Stimulated activated CD4-positive, alpha-beta T cell treated with anti-CD3 and anti-CD28 coated beads, Interleukin-1b, Interleukin-23, amount 100 ng/mL, for 48 hours (primary cell): Measurements from ENCODE around the gene SEC14L5.
"Not testable (repeated sequence)": the region's sequence is repeated elsewhere in the genome, so short reads cannot be mapped to it uniquely, and the experiment has no call there.

Source experiments
- DNase-seq: peaks from one replicate; pipeline ENCODE4 v3.0.0-alpha.2; 2020

SEC14L5 gene

DNA sequence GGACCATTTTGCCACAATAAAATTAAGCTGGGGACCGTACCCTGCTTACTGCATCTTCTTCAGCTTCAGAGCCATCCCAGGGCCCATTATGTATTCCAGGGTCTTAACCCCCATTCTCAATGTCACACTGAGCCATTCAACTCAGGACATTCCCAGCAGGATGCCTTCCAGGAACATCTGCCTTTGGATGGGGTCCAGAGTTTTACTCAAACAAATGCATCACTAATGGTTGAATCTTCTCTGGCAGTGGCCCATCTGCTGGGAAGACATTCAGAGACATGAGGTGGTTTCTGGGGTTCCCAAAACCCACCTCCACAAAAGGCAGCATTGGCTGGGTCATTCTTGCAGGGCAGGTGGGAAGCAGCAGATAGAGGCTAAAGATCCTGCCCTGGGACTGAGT is 3.4 kb upstream of the SEC14L5 start:
- DNase-seq = no peak

DNA sequence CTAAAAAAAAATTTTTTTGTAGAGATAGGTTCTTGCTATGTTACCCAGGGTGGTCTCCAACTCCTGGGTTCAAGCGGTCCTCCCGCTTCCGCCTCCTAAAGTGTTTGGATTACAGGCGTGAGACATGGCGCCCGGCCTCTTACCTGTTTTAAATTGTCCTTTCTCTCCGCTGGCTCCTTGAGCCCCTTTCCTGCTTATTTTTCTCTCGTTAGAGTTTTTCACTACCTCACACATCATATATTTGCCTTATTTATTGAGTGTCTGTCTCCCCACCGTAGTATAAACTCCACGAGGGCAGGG is 760 bp upstream of the SEC14L5 start:
- no peak for DNase-seq

DNA sequence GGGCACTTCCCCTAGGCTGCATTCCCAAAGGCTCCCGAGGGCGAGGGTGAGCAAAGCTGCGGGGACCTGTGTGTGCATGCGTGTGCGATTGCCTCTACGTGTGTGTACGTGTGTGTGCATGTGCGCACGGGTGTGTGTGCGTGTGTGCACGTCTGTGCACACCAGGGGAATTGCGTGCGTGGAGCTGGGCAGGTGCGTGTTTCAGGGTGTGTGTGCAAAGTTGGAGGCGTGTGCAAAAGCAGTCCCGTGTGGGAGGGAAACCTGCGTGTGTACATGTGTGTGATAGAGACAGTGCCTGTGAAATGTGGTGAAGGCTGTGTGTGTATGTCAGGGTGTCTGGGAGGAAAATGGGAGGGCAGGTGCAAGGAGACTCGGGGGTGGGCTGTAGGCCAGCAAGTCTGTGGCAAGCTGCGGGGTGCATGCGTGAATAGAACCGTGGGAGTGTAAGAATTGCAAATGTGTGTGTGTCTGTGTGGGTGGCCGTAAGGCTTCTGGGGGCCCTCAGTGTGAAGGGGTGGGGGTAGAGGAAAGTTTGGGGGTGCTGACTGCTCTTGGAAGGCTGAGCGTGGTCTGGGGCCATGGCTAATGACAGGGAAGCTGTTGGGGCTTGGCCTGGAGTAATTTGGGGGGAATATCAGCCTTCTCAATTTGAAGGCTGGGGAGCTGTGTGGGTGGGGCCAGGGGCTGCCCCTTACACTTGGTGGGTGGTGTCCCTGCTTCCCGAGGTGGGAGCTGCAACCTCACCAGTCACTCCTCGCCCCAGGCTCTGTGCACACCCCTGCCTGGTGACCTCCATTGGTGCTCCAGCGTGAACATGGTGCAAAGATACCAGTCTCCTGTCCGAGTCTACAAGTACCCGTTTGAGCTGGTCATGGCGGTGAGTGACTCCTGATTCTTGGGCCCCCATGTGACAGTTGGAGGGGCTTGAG is 644 bp downstream of the SEC14L5 start:
- DNase-seq = no peak

DNA sequence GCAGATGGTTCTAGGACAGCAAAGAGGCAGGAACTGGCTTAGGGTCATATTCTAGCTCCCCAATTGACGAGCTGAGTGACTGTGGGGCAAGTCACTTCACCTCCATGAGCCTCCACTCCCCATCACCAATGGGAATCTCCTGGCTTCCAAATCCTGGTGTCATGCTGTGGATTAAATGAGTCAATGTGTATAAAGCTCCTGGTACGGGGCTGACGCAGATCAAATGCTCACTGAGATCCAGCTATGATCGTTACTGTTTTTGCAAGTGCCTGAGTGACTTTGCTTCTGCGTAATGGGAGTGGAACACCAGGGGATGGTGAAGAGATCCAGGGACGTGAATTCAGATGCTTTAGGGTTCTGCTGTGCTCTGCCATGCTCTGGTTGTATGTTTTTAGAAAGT is 2.4 kb downstream of the SEC14L5 start:
- DNase-seq = no peak

DNA sequence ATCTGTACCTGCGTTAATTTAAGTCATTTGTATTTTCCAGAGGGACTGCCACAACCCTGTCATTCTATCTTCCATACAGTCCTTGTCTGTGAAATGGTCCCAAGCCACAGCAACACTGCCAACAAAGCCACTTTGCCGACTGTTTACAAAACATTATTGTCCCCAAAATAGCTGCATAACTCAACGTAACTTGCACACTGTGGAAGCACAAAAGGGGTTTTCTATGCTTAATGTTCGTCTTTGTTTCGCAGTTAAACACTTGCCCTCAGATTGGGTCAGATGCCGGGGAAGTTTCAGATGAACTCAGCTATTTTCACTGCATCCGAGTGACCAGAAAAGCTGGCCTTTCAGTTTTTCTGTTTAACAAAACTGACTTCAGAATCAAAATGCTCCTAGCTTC is 4.6 kb downstream of the SEC14L5 start:
- DNase-seq = no peak

DNA sequence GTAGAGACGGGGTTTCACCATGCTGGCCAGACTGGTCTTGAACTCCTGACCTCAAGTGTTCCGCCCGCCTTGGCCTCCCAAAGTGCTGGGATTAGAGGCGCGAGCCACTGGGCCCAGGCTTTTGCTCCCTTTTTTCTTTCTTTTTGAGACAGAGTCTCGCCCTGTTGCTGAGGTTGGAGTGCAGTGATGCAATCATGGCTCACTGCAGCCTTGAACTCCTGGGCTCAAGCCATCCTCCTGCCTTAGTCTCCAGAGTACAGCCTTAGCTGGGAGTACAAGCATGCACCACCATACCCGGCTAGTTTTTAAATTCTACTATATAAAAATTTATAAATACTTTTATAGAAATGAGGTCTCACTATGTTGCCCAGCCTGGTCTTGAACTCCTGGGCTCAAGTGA is 5.4 kb downstream of the SEC14L5 start:
- DNase-seq = not testable (repeated sequence)

DNA sequence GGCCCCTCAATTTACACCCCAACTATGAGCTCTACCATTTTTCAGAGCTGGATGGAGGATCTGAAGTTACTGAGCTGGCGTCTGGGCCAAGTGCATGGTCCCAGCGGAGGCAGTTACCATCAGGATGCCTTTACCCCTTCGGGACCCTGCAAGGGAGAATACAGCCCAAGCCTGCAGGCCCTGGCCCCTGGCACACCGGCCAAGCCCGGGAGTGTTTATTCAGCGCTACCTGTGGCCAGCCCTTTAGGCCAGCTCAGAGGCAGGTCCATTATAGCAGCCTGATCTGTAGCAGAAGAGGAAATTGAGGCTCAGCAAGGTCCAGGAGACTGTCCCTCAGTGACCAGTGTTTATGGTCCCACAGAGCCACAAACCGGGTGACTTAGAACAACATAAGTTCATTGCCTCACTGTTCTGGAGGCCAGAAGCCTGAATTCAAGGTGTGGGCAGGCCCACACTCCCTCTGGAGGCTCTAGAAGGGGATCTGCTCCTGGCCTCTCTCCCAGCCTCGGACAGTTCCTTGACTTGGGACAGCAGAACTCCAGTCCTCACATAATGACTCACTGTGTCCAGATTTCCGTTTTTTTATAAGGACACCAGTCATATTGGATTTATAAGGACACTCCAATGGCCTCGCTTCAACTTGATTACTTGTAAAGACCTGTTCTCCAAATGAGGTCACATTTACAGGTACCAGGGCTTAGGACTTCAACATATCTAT is 8.8 kb downstream of the SEC14L5 start:
- DNase-seq = no peak

DNA sequence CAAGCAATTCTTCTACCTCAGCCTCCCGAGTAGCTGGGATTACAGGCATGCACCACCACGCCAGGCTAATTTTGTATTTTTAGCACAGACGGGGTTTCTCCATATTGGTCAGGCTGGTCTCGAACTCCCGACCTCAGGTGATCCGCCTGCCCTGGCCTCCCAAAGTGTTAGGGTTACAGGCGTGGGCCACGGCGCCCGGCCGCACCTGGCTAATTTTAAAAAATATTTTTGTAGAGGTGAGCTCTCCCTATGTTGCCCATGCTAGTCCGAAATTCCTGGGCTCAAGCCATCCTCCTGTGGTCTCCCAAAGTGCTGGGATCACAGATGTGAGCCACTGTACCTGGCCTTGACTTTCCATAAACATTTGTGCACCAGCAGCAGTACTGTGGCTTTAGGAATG is 10.1 kb downstream of the SEC14L5 start:
- not testable (repeated sequence) for DNase-seq

DNA sequence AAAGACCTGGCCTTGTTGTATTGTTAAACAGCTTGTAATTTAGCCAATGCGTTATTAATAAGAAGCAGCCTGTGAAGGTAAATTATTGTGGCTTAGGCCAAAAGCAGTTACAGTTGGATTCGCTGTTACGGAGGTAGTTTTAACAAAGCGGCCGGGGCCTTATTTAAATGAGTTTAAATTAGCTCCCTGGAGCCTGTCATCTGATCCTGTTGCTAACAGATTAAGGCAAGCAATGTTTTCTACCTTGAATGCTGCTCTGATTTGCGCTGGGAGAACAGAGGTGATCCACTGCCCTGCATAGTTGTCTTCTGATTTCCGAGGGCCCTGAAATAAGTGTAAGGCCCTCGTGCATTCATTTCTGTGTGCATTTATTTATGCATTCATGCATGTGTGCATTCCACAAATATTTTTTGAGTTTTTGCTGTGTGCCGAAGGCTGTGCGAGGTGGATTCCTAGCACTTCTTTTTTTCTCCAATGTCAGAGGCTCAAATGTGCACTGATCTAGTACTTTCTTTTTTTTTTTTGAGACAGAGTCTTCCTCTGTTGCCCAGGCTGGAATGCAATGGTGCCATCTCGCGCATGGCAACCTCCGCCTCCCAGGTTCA is 10.9 kb downstream of the SEC14L5 start:
- DNase-seq = no peak

DNA sequence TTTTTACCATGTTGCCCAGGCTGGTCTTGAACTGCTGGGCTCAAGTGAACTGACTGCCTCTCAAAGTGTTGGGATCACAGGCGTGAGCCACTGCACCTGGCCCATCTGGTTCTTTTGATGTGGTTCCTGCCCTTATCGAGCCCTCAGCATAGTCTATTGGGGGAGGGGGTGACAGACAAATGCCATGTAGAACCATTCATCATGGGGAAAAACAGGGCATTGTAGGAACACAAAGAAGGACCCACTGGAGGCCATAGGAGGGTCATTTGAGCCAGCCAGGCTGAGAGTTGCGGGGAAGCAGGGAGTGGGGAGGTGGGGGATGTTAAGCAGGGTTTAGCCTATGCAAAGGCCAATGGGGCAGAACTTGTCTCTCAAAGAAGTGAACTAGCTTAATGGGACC is 11.9 kb downstream of the SEC14L5 start:
- no peak for DNase-seq

DNA sequence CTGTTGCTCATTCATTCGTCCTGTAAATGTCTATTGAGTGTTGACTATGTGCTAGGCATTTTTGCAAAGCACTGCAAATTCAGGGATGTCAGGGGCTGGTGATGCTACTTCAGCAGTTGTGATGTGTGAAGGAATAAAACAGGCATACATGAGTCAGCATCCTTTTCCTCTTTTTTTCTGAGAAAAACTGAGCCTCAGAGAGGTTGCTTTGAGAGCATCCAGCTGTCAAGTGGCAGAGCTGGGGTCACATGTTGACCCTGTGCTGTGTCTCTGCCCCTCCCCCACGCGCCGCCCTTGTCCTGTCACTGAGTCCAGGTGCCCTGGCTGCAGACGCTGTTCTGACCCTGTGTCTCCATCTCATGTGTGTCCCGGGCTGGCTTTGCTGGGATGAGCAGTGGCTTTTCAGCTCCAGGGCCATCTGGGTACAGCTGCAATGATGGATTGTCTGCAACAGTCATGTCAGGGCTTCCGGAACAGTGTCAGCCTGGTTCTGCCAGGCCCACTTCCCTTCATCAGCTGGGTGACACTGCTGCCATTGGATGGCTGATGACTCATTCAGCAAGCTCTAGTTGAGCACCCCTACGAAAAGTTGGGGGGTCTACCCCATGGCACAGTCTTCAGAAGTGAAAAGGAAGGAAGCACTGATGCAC is 14.9 kb downstream of the SEC14L5 start:
- DNase-seq = no peak

DNA sequence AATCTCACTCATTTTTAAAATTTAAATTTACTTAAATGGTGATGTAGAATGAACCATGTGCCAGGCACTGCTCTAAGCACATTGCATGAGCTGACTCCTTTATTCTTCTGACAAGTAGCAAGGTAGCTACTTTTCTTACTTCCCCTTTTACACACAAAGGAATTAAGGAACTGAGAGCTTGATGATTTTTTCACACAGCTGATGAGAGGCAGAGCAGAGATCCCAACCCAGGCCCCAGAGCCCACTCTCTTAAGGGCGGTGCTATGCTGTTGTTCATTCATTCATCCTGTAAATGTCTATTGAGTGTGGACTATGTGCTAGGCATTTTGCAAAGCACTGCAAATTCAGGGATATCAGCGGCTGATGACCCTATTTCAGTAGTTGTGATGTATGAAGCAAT is 17.9 kb downstream of the SEC14L5 start:
- no peak for DNase-seq

DNA sequence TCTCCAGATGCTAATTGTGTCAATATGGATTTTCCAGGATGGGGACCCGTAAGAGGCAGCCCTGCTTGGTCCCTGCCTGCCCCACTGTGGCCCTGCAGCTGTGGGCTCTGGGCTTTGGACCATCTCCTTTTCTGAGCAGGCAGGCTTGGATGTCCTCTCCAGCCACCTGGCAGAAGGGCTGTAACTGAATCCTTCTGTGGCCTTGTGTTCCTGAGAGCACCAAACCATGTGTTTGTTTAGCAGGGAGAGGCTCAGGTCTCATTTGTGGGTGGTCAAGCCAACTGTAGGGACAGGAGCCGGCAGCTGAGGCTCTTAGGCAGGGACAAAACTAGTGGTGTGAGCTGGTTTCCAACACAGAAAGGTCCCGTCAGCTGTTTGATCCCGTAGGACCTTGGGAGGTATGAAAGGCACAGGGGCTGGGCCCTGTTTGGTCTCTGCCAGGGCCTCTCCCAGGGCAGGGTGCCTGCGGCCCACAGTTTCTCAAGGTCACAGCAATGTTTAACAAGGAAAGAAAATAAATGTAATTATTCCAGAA is 18.5 kb downstream of the SEC14L5 start:
- DNase-seq = no peak

DNA sequence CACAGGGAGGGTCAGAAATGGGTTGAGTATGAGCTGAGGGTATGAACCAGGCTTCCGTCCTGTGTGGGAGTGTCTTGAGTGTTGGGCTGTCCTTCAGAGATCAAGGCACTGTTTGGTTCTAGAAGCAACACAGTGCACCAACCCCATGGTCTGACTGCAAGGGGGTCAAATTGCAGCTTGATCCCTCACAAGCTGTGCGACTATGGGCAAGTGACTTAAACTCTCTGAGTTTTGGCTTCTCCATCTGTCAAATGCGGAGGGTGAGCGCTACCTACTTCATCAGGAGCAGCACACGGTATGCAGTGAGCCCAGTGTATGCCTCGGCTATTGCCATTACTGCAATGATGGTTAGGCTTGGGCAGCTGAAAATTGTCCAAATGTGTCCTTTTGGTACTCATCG is 21.0 kb downstream of the SEC14L5 start:
- no peak for DNase-seq

DNA sequence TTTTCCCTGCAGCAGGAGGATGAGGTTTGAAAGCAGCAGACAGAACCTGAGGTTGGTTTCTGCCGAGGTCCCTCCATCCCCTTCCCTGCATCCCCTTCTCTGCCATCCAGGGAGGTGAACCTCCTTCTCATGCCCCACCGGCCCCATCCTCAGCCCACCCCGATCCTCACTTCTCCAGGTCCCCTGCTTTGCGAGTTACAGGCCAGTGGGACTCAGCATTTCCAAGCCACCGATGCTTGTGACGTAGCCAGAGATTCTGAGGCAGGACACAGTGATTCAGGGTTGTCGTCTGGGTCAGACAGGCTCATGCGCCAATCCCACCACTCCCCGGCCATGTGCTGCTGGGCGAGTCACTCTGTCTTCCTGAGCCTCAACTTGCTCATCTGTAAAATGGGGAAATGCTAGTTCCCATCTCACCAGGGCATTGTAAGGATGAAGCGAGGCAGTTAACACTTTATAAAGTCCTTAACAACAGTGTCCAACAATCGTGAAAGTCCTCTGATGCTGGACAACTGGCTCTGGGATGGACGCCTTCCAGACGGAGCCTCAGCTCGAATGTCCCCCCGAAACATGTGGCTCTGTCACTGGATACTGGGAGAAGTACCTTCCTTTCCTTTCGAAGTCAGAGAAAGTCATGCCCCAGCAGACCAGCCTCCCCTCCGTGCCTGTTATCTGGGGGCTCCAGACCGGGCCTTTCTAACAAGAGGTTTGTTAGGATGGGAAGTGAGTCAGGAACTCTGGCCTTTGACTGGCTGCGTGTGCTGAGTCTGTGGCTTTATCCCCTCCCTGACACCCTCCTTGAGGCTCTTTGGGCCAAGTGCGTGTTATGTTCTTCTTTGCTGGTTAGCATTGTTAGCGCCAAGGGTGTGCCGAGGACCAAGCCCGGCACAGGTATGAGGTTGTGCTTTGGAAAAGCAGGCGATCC is 21.9 kb downstream of the SEC14L5 start:
- no peak for DNase-seq

DNA sequence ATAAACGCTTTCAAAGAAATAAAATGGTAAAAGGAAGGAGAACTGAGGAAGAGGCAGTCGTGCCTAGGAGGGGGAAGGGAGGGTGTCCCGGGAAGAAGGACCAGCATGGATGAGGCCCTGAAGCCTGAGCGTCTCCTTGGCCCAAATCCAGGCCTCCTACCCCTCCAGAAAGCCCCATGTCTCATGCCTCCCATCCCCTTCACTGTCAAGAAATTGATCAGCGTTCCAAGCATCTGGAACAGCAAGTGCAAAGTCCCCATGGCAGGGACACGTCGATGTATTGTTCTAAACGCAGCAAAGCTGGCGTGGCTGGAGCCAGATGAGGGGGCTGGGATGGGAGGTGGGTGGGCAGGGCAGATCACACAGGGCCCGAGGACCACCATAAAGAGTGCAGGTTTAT is 22.6 kb downstream of the SEC14L5 start:
- DNase-seq = no peak

DNA sequence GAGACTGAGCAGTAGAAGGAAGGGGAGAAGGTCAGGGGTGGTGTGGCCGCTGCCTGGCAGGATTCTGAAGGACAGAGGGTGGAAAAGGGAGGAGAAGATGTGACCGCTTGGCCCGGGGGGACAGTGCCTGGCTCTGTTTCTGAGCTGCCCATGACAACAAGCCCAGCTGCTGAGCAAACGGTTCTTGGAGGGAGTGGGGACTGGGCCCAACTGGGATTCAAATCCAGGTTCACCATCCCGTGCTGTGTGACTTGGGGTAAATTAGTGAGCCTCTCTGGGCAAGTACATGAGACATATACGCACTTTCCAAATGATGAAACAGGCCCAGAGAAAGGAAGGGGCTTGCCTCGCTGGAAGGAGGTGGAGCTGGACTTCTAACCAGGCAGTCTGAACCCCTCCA is 23.3 kb downstream of the SEC14L5 start:
- DNase-seq = no peak

DNA sequence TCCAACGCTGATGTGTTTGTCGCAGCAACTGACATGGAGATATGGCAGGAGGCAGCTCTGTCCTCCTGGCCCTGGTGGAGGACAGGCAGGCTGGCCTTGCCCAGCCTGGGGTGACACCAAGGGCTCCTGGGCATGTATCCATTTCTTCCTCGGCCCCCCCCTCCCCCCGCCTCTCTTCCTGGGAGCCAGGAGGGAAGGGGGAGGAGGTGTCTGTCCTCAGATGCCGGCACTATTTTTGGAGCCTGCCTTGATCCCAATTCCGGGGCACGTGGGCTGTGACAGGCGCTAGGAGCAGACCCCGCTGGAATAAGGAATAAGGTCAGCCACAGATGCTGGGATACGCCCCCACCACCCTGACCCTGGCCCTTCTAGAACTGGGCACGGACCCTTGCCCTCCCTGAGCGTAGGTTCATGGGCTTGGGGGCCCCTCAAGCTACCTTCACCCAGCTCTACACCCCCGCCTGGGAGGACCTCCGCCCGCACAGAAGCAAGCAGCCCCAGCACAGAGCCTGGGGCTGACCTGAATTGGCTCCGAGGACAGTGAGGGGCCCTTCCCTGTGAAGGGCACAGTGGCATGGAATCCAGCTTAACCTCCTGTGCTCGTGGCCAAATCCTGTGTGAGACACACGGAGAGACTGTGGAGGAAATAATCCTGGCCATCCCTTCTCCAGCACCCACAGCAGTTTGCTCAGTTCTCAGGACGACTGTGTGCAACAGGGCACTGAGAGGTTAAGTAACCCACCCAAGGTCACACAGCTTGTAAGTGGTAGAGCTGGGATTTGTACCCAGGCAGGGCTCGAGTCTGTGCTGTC is 24.1 kb downstream of the SEC14L5 start:
- DNase-seq = no peak

DNA sequence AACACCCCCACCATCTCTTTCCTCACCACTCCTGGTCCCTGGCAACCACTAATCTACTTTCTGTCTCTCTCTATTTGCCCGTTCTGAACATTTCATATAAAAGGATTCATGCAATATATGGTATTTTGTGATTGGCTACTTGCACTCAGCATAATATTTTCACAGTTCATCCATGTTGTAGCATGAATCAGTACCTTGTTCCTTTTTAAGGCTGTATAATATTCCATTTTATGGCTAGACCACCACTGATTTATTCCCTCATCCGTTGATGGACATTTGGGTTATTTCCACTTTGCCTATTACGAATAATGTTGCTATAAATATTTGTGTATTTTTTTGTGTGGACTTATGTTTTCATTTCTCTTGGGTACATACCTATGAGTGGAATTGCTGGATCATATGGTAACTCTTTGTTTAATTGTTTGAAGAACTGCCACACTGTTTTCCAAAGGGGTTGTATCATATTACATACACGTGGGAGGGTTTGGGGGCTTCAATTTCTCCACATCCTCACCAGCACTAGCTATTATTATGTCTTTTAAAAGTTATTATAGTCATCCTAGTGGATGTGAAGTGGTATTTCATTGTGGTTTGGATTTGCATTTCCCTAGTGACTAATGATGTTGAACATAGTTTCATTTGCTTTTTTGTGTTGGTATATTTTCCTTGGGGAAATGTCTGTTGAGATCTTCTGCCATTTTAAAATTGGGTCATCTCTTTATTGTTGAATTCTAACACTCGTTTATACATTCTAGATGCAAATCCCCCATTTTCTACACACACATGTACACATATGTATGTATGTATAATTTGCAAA is 26.3 kb downstream of the SEC14L5 start:
- no peak for DNase-seq

DNA sequence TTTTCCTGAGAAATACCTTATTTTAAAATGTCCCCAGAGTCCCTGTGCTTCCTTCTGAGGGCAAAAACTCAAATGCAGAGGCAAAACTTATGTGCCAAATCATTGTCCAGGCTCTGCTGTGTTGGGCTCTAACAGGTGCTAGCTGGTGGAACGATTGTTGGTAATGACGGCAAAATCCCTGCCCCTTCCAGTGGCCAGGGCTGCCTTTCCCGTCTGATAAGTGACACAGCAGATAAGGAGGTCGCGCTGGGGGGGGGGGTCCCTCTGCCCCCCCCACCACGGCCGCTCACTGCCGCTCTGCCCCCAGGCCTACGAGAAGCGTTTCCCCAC is 29.1 kb downstream of the SEC14L5 start:
- no peak for DNase-seq
